ENCODE results near the gene SRP54.

DNA sequence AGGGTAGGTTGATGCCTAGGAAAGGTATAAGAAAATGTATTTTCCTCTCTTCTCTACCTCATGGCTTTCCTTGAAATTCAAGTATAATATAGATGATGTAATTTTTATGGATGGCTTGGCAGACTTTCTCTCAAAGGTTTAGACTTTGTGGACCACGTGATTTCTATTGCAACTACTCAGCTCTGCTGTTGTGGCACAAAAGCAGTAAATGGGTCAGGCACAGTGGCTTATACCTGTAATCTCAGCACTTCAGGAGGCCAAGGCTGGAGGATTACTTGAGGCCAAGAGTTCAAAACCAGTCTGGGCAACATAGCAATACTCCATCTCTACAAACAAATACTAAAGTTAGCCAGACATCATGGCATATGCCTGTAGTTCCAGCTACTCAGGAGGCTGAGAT, 22.0 kb downstream of the SRP54 start:
- TF ChIP-seq, protein P1, sequence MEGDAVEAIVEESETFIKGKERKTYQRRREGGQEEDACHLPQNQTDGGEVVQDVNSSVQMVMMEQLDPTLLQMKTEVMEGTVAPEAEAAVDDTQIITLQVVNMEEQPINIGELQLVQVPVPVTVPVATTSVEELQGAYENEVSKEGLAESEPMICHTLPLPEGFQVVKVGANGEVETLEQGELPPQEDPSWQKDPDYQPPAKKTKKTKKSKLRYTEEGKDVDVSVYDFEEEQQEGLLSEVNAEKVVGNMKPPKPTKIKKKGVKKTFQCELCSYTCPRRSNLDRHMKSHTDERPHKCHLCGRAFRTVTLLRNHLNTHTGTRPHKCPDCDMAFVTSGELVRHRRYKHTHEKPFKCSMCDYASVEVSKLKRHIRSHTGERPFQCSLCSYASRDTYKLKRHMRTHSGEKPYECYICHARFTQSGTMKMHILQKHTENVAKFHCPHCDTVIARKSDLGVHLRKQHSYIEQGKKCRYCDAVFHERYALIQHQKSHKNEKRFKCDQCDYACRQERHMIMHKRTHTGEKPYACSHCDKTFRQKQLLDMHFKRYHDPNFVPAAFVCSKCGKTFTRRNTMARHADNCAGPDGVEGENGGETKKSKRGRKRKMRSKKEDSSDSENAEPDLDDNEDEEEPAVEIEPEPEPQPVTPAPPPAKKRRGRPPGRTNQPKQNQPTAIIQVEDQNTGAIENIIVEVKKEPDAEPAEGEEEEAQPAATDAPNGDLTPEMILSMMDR (IDR thresholded peaks at IDR 0.05): no peak
- TF ChIP-seq POLR2A (IDR thresholded peaks at IDR 0.05) (no peak), EP300 (IDR thresholded peaks at IDR 0.05) (no peak), POLR2AphosphoS5 (IDR thresholded peaks at IDR 0.05) (no peak)

All from gastroesophageal sphincter (tissue), 3 donors.